ENCODE data around the gene APOO.

GRCh38 chrX:23908219-23909004, 674 bp upstream of the APOO start:
- TF ChIP-seq CTCF (IDR thresholded peaks at IDR 0.05) = peak in 2 of 4 experiments; percentile 17 to 33
- TF ChIP-seq POLR2A (IDR thresholded peaks at IDR 0.05) = no peak

Measured in uterus (tissue), 2 donors.